Measurements from ENCODE around the gene MAPKAP1.

The MAPKAP1 gene

DNA sequence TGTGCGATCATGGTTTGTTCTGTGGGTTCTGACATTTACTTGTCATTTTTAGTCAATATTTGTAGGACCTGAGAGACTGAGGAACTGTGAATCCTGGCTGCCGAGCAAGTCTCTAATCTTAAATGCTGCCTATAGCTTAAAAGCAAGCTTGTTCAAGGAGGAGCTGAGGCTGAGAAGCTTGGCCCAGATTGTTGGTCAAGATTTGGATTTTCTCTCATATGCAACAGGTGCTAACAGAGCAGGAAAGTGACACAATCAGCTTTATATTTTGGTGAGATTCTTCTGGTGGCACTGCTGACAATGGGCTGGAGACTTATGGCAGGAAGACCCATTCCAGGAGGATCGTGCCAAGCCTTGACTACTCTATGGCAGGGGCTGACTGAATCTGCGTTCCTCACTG is 192.5 kb downstream of the MAPKAP1 start:
- Histone ChIP-seq H3K4me3 (ENCODE audit: low read length) (no peak overlapping the region), H3K36me3 (ENCODE audit: control insufficient read depth, low read length) (no peaks in the 10 kb centered on the region), H3F3A (ENCODE audit: control insufficient read depth, insufficient read depth) (no peaks in the 10 kb centered on the region), H3K27me3 (ENCODE audit: control insufficient read depth, low read length) (no peaks in the 10 kb centered on the region), H3K79me2 (ENCODE audit: control insufficient read depth, low read length) (no peaks in the 10 kb centered on the region), H3K9me2 (replicated peaks; ENCODE audit: control insufficient read depth, low read length) (no peaks in the 10 kb centered on the region), H3K4me1 (ENCODE audit: control insufficient read depth, low read length) (no peaks in the 10 kb centered on the region), H4K20me1 (ENCODE audit: control insufficient read depth, insufficient read depth, low read depth, low read length) (no peaks in the 10 kb centered on the region), H3K9me3 (ENCODE audit: control insufficient read depth, insufficient read depth, low read length) (no peaks in the 10 kb centered on the region), H3K27ac (ENCODE audit: low read depth, low read length) (no peak overlapping the region), H3K4me2 (ENCODE audit: low read length) (no peak overlapping the region)
- no peak for TF ChIP-seq EZH2phosphoT487 (IDR thresholded peaks at IDR 0.05; ENCODE audit: borderline replicate concordance, low read length)
- TF ChIP-seq, protein P1, sequence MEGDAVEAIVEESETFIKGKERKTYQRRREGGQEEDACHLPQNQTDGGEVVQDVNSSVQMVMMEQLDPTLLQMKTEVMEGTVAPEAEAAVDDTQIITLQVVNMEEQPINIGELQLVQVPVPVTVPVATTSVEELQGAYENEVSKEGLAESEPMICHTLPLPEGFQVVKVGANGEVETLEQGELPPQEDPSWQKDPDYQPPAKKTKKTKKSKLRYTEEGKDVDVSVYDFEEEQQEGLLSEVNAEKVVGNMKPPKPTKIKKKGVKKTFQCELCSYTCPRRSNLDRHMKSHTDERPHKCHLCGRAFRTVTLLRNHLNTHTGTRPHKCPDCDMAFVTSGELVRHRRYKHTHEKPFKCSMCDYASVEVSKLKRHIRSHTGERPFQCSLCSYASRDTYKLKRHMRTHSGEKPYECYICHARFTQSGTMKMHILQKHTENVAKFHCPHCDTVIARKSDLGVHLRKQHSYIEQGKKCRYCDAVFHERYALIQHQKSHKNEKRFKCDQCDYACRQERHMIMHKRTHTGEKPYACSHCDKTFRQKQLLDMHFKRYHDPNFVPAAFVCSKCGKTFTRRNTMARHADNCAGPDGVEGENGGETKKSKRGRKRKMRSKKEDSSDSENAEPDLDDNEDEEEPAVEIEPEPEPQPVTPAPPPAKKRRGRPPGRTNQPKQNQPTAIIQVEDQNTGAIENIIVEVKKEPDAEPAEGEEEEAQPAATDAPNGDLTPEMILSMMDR (IDR thresholded peaks at IDR 0.05; ENCODE audit: low read depth, low read length, poor library complexity, severe bottlenecking): no peak

DNA sequence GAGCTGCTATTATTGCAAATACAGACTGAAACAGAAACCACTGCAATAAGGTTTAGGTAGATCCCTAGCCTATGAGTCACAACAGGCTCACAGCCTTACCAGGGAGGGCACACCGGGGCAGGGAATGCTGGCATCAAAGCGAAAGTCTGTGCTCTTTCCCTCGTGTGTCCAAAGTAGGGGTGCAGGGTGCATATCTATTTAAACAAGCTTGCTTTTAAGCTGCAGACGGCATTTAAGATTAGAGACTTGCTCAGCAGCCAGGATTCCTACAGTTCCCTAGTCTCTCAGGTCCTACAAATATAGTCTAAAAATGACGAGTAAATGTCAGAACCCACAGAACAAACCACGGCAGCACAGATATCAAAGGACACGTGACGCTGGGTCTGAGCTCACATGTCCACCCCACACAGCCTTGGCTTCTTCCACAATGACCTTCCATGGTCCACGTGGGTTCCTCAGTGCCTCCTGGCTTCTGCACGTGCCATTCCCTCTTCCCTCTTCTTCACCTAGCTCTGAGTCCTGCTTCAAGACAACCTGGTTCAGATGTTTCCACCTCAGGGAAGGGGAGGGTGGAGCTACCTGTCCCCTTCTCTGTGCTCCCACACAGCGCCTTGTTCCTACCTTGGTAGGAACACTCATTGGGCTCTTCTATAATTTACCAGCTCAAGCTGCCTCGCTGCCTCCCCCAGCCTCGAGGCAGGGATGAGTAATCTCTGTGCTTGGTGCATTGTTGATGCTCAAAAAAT is 193.2 kb downstream of the MAPKAP1 start:
- Histone ChIP-seq H3K4me3 (ENCODE audit: low read length) (no peak overlapping the region), H3K27me3 (ENCODE audit: control insufficient read depth, low read length) (no peaks in the 10 kb centered on the region), H3K4me2 (ENCODE audit: low read length) (no peak overlapping the region), H3K79me2 (ENCODE audit: control insufficient read depth, low read length) (no peaks in the 10 kb centered on the region), H3K9me3 (ENCODE audit: control insufficient read depth, insufficient read depth, low read length) (no peaks in the 10 kb centered on the region), H3K36me3 (ENCODE audit: control insufficient read depth, low read length) (no peaks in the 10 kb centered on the region), H3K4me1 (ENCODE audit: control insufficient read depth, low read length) (no peaks in the 10 kb centered on the region), H3F3A (ENCODE audit: control insufficient read depth, insufficient read depth) (no peaks in the 10 kb centered on the region), H4K20me1 (ENCODE audit: control insufficient read depth, insufficient read depth, low read depth, low read length) (no peaks in the 10 kb centered on the region), H3K9me2 (replicated peaks; ENCODE audit: control insufficient read depth, low read length) (no peaks in the 10 kb centered on the region), H3K27ac (ENCODE audit: low read depth, low read length) (no peak overlapping the region)
- no peak for TF ChIP-seq EZH2phosphoT487 (IDR thresholded peaks at IDR 0.05; ENCODE audit: borderline replicate concordance, low read length)
- TF ChIP-seq, protein P1 (IDR thresholded peaks at IDR 0.05; ENCODE audit: low read depth, low read length, poor library complexity, severe bottlenecking): no peak

DNA sequence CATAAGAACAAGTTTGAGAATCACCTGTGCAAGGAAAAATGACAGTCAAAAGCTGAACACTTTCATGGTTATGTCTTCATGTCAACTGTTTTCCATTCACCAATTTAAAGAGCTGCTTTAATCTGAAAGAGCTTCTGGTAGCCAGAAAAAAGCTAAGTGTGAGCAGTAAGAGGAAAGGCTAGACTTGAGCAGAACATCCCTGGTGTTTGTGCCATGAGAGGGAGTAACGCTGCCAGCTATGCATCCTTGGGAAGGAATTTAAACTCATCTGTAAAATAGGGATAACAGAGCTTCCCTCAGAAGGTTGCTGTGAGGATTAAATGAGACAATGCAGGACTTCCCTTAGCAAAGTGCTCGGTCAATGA is 193.7 kb downstream of the MAPKAP1 start:
- Histone ChIP-seq H3K4me2 (ENCODE audit: low read length) (no peak overlapping the region), H3K36me3 (ENCODE audit: control insufficient read depth, low read length) (no peaks in the 10 kb centered on the region), H3K27ac (ENCODE audit: low read depth, low read length) (no peak overlapping the region)

More for the DNA sequence above, 193.7 kb downstream of the MAPKAP1 start:
- no peaks in the 10 kb centered on the region for H3K27me3 ChIP-seq (ENCODE audit: control insufficient read depth, low read length)
- TF ChIP-seq, protein P1 (IDR thresholded peaks at IDR 0.05; ENCODE audit: low read depth, low read length, poor library complexity, severe bottlenecking): no peak
- TF ChIP-seq EZH2phosphoT487 (IDR thresholded peaks at IDR 0.05; ENCODE audit: borderline replicate concordance, low read length): no peak
- no peaks in the 10 kb centered on the region for H3K9me3 ChIP-seq (ENCODE audit: control insufficient read depth, insufficient read depth, low read length)
- H3K4me1 ChIP-seq (ENCODE audit: control insufficient read depth, low read length): no peaks in the 10 kb centered on the region
- H4K20me1 ChIP-seq (ENCODE audit: control insufficient read depth, insufficient read depth, low read depth, low read length): no peaks in the 10 kb centered on the region
- no peaks in the 10 kb centered on the region for H3F3A ChIP-seq (ENCODE audit: control insufficient read depth, insufficient read depth)
- H3K79me2 ChIP-seq (ENCODE audit: control insufficient read depth, low read length): no peaks in the 10 kb centered on the region
- H3K9me2 ChIP-seq (replicated peaks; ENCODE audit: control insufficient read depth, low read length): no peaks in the 10 kb centered on the region
- H3K4me3 ChIP-seq (ENCODE audit: low read length): no peak overlapping the region
